ENCODE measurements around the gene PTPRD.
"Not testable (repeated sequence)": the region's sequence is repeated elsewhere in the genome, so short reads cannot be mapped to it uniquely, and the experiment has no call there.

PTPRD gene

DNA sequence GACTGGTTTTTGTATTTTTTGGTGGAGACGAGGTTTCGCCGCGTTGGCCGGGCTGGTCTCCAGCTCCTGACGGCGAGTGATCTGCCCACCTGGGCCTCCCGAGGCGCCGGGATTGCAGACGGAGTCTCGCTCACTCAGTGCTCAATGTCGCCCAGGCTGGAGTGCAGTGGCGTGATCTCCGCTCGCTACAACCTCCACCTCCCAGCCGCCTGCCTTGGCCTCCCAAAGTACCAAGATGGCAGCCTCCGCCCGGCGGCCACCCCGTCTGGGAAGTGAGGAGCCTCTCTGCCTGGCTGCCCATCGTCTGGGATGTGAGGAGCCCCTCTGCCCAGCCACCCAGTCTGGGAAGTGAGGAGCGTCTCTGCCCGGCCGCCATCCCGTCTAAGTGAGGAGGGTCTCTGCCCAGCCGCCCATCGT is 163.6 kb downstream of the PTPRD start:
- not testable (repeated sequence) for FAIRE-seq

DNA sequence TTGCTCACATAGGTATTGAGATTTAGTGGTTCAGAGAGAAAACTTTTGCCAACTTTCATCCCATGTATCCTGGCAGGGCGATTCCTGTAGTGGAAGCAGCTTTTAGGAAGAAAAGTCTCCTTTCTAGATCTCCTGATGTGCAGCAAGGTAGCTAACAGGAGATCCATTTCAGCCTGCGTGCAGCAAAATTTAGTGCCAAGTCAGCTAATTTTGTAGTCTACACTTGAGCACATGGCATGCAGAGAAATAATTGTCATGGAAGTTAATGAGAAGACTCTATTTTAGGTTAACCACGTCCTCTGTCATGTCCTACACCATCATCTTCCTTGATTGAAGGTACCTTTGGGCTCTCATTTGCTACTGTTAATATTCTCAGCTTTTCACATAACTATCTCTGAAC is 165.8 kb downstream of the PTPRD start:
- FAIRE-seq: no peak

DNA sequence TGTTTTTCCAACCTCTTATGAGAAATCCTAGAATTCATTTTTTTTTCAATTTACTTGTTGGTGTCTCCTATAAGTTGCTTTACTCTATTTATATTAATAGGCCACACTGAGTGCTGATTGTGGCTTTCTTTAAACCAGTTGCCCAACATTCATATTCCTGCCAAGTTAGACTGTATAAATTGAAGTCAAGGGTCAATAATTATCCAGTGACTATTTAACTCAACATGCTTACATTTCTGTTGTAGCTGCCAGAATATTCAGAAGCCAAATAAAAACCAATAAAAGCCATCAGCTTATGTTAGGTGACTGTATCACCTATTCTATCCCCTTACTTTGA is 169.0 kb downstream of the PTPRD start:
- FAIRE-seq: no peak

DNA sequence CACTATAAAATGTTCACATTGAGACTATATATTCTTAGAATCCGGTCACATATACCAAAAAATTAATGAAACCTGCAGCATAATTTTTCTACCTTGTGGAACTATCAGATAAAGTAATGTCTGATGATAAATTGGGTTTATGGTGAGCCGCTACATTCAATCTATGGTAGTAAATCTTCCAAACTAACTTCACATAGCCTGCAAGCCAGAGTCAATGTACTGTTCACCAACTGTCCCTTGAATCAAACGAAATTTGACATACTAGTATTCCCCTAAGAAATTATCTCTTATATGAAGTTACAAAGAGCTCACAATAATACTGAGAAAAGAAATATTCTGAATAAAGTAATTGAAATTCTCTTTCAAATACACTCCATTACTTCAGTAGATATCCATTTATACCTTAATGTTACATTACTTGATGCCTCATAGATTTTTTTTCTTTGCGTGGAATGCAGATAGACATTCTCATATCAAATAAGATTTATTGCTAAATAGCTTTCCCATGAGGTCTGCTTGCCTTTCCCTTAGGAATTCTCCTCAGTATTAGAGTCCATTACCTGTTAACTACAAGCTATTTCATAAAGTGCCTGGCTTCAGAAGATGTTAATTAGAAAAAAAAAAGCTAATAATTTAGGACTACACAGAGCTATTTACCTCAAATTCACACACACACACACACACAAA is 169.5 kb downstream of the PTPRD start:
- FAIRE-seq: no peak

DNA sequence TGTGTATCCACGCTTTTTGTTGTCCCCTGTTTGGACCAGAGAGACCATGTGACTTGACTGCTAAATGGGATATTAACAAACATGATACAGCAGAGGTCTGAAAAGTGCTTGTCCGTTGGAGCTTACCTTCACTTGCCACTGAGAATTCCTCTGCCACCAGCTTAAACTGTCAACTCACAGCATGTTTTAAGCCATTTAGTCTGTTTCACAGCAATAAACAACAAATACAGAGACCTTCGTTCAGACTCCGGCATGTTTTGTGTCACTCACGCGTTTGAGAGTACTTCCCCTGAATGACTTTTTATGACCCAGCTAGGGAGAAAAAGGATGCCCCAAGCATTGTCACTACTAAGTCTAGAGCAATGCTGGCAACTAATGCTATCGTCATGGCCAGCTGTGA is 173.8 kb downstream of the PTPRD start:
- no peak for FAIRE-seq

DNA sequence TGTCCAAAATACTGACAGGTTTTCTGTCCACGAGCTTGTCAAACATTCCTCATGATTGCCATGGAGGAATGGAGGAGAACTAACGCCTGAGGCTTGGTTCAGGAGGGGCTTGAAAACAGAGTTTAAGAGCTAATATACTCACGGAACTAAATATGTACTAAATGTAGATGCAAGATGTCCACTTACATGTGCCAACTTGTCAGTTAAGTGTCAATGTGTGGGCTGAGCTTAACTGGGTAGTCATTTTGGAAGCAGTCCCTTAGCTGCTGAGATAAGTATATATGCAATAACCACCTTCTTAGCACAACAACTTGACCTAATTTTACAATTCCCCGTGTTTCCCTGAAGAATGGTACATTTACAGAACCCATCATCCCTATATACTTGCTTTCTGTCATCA is 176.0 kb downstream of the PTPRD start:
- FAIRE-seq: no peak

DNA sequence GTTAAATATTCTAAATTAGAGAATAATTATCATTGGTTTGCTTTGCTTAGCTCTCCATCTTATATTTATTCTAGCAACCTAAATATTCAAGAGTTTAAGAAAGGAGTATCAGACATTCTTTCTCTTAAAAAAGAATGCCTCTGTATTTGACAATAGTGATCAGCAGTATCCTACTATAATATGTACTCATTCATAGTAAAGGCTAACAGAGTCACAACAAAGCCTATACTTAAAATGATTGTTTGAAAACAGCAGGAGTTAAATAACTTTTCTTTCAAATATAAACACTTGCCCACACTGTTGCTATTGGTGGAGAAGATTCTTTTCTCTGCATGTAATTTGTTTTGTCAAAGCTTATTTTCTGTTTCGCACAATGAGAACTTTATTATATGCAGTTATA is 178.4 kb downstream of the PTPRD start:
- peak; percentile 21 for FAIRE-seq

DNA sequence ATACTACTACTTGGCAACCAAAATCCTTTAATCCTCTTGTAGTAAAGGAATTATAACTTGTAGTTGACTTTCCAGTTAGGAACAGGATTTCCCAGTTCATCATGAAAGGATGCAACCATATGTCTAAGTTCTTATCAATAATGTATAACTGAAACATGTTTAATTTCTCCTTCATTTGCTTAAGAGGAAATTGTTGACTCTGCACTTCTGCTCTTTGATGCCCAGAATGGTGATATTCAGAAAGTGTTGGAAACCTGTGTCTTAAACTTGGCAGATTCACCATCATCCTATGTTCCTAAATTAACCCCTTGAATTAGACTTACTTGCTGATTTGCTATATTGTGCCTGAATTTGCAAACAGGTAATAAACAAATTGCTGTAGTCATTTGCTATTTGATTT is 201.5 kb downstream of the PTPRD start:
- no peak for FAIRE-seq

DNA sequence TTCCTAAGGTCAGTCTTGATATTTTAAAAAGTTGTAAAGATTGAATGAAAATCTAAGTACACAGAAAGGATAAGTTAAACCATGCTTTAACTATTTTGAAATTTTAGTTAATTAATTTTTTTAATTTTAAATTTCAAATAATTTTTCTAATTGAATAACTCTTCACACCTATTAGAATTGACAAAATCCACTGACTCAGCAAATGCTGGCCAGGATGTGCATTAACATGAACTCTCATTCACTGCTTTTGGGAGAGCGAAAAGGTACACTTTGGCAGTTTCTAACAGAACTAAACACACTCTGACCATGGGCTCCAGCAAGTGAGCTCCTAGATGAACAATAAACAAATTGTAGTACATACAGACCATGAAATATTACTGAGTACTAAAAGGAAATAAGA is 209.5 kb downstream of the PTPRD start:
- FAIRE-seq: no peak

DNA sequence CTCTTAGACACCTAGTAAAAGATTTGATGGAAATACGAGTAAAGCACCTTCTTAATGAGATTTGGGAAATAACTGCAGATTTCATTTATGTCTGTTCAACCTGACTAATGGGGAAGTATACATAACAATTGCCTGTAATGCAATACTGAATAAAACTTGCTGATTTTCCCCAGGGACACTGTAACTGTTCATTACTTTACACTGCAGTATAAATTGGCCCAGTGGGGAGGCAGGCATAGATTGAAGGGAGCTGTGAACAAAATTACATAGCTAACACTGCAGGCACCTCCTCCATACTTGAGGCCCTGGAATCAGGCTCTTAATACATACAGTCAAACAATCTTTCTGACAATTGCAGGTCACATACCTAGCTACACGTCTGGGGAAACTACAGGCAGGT is 216.2 kb downstream of the PTPRD start:
- FAIRE-seq: no peak

DNA sequence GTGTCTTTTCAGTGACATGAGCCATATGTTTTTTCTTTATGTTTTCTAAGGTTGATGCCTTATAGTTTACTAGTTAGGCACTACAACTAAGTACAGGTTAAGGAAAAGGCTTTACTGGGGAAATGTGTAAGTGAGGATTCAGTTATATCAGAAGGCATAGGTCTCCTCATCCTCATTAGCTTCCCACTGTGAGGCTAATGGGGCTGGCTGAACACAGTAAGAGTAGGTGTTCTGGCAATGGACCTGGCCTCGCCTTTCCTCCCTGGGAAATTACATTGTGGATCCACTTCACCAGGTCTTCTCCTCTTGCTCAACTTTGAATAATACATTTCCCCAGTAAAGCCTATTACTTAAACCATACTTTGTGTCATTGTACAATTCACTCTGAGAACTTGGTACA is 225.5 kb downstream of the PTPRD start:
- no peak for FAIRE-seq

DNA sequence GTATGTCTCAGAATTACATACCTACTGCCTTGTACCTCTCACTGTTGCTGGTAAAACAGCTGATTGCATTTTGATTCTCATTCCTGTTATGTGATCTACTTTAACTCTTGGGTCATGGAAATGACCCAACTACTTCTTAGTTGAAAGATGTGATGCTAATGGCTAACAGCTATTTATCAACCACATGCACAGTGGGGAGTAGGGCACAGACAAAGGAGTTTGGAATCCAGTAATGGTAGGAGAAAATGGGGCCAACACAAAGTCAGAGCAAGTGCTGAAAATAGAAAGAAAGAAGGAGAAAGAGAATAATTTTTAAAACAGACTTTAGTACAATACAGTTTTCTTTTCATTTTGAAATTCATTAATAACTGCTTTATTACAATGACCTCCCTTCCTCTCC is 241.0 kb downstream of the PTPRD start:
- FAIRE-seq: no peak

DNA sequence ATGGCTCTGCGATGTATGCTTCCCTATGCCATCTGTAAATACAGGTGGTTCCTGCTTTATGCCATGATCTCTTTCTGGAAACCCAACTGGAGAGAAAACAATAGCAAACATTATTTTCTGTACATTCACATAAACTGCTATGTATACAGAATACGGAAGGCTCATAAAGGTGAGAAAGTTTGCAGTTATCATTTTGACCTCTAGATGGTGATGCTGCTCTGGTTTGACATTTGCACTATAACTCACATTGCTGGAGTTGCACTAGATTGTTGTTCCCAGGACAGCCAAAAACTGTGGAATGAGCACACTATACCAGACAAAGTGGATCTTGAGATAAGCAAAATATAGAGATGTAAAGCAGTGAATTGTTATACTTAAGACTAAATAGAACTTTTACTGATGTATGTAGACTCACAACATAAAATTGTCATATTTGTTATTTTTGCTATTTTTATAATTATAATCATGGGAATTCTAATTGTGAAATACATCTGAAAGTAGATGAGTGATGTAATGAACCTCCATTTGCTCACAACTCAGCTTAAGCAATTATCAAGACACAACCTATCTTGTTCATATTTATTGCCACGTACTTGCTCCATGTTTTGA is 246.5 kb downstream of the PTPRD start:
- peak; percentile 60 for FAIRE-seq

DNA sequence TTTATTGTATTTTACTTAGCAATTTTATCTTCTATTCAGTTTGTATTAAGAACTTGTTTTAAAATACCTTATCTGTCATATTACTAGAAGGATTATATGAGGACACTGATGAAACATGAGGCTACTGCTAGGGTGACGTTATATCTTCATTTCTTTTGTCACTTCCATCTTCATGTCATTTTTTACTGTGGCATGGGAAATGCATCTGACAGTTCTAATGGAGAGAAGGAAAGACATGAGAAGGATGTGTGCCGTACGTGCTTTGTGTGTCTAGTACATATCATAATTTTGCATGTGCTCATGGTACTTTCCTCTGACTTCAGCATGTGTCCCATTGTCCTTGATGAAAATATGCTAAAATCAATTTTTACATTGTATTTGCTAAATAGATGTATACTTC is 258.2 kb downstream of the PTPRD start:
- no peak for FAIRE-seq

DNA sequence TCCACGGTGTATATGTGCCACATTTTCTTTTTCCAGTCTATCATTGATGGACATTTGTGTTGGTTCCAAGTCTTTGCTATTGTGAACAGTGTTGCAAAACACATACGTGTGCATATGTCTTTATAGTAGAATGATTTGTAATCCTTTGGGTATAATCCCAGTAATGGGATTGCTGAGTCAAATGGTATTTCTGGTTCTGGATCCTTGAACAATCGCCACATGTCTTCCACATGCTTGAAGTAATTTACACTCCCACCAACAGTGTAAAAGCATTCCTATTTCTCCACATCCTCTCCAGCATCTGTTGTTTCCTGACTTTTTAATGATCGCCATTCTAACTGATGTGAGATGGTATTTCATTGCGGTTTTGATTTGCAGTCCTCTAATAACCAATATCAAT is 267.2 kb downstream of the PTPRD start:
- FAIRE-seq: not testable (repeated sequence)

DNA sequence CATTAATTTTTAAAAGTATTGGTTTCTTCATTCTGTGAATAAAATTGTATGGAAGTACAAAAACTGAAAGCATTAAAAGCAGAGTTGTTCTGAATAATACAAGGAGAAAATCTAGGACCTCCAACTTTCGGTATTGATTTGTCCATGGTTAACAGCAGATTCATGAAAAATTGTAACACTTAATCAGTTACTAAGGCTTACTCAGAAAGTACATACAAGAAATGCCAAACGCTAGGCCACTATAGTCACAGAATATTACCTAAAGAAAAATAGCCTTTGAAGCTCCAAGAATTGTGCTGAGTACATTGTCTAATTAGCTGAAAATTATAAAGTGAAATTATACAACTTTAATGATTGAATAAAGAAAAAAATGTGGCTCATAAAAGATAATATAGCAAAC is 271.7 kb downstream of the PTPRD start:
- FAIRE-seq: no peak

DNA sequence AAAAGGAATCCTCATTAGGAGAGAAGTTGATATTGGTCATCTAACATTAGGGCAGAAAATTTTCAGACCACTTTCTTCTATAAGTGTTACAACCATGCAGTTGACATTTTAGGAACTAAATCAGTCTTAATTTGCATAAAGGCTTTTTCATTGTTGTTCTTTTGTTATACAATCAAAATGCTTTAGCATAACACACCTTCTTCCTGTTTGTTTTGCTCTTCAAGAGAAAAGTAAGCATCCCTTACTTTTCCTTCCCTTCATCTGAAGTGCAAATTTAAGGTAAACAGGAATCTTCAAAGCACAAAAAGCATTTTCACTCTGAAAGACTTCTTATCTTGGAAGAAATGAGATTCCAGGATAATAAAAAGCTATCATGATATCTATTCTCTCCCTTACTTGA is 273.6 kb downstream of the PTPRD start:
- no peak for FAIRE-seq

DNA sequence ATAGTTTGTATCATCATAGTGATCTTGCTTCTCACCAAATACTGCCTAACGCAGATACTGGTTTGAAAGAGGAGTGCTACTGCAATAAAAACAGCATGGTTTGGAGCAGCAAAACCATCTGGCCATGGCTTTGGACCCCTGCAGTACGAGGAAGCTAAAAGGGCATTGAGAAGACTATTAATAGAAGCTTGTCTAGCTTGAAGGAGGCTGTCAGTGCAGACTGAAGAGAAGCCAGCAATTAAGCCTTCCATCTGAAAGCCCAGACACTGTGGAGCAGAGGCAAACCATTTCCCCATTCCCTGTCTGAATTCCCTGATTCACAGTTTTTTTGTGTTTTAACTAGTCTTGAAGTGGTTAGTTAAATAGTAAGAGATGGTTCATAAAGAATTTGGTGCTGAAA is 281.6 kb downstream of the PTPRD start:
- no peak for FAIRE-seq

DNA sequence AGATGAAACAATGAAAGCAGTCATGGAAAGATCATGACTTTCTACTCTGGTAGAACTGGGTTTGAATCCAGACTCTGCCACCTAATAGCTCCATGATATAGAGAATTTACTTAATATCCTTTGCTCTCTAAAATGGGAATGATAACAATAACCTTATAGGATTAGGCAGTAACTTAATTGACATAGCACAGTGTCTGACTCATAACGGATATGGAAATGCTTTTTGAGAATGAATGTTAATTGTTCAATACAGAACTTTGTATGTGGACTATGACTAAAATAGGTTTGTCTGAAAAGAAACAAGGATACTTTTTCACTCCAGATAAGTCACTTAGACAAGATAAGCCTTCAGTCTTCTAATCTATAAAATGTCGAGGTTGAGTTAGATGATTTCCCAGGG is 330.7 kb downstream of the PTPRD start:
- FAIRE-seq: no peak

DNA sequence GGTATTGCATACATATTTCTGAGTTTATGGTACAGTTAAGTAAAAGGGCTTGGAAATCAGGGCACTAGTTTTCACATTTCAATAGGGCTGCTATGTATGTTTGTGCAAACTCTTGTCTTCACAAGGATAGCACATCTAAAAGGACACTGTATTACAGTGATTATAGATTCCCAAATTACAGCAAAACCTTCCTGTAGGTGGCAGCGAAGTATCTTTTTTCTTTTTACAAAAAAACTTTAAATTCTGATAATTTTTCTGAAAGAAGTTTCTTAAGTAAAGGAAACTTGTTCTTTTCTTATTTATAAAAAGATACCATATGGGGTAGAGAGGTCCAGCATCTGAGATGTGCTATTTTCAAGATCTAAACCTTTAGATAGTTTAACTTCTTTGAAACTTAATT is 337.8 kb downstream of the PTPRD start:
- no peak for FAIRE-seq

DNA sequence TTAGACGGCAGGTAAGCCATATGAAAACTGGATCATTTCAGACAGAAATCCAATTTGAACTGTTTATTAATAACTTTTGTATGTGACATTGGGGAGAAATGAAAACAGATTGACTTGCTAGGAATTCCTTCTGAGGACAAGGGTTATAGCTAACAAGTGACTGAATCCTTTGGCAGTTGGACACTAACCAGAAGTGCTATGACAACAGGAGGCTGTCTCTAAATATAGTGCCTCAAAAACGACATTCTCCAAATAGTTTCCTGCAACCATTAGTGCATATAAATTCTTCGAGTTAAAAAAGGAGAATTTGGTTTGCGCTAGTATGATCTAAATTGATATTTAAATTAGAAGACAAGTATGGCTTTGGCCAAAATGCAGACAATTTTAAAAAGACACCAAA is 338.6 kb downstream of the PTPRD start:
- FAIRE-seq: no peak

DNA sequence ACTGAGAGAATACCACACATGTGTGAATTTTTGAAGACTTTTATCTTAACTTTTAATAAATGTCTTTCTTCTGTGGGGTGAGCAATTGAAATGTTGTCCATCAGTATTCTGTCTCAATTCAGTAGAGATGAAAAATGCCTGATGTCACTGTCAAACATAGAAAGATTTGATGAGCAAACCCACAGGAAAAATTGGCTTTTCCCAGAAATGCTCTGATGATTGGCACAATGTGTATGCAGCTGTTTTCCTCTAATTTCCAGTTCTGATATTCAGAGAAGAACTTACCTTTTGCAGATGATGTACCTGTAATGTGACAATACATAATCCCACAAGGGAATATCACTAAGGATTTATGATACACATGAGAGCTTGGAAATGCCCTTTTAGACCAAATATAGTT is 340.0 kb downstream of the PTPRD start:
- no peak for FAIRE-seq

DNA sequence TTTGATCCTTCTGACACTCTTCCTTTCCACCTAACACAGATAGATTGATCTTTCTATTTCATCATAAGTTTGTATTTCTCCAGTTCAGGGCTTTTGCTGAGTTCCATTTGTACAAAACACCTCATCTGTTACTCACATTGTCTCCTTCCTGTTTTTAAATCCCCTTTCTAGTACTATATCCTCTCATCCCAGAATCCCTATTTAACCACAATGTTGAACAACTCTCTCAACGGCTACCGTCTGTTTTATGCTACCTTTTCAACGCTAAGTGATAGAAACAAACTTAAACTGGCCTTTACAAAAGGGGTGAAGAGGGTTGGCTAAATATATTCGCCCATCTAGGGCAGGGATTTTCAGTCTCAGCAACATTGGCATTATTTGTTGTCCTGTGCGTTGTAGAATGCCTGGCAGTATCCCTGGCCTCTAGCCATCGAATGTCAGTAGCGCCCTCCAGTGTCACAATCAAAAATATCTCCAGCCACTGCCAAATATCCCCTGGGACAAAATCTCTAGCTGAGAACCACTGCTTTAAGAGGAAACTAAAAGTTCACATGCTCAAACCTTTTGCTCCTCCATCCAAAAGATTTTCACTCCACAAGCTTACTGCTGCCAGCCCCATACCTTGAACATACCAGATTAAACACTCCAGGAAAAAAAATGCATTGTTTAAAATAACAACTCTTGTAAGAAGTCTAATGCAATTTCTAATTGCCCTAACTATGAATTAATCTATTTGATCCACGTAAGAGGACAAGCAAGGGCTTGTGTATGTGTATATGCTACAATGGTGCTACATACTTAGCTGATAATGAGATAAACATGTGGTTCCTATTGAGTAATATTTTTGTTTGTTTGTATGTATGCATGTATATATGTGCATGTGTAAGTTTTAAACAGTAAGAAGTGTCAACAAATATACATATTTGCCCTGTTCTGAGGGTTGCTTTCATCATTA is 344.0 kb downstream of the PTPRD start:
- FAIRE-seq: no peak

DNA sequence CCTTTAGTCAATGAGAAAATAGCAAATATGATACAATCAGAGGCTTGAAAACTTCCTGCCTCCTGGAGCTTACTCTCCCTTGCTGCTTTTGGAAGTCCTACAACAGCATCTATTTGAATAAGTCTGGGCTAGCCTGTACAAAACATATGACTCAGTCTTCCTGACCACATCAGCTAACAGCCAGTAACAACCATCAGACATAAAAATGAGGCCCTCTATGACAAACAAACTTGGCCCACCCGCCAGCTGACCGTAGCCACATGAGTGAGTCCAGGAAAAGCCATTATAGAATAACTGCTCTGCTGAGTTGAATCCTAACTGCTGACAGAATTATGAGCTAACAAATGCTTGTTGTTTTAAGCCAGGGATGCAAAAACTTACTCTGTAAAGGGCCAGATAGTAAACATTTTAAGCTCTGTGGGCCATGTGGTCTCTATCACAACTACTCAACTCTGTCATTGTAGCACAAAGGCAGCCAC is 347.6 kb downstream of the PTPRD start:
- no peak for FAIRE-seq
